OCI-LY3 (cell line): ENCODE measurements around the gene MRPL21.

Experiments used
- H2AFZ ChIP-seq: fragments of 200-600, 300-600 bp; shearing (Covaris generic); 2 replicates; pipeline ENCODE4 v1.6.0; 2014; ENCODE audit warnings: antibody characterized with exemption, low read depth, low read length
- H3K27ac ChIP-seq: fragments of 200-600, 300-600 bp; sonication (generic); 2 replicates; pipeline ENCODE4 v1.5.1; 2014; ENCODE audit warnings: mild to moderate bottlenecking, low read length, moderate library complexity, mixed read lengths
- H3K27me3 ChIP-seq: fragments of 200-600, 300-600 bp; sonication (generic); 2 replicates; pipeline ENCODE4 v1.6.1; 2014; ENCODE audit warnings: low read depth, low read length, mixed read lengths
- H3K36me3 ChIP-seq: fragments of 200-600, 300-600 bp; sonication (generic); replicated peaks from 2 replicates; pipeline ENCODE3; 2014; ENCODE audit warnings: low read depth, low read length, mixed read lengths
- H3K4me1 ChIP-seq: fragments of 300-600, 200-600 bp; sonication (generic); 2 replicates; pipeline ENCODE4 v1.6.1; 2014; ENCODE audit warnings: low read length, mixed read lengths
- H3K4me2 ChIP-seq: fragments of 200-600, 300-600 bp; sonication (generic); 2 replicates; pipeline ENCODE4 v1.6.1; 2014; ENCODE audit warnings: low read length, mixed read lengths
- H3K4me3 ChIP-seq: fragments of 300-600, 200-600 bp; sonication (generic); 2 replicates; pipeline ENCODE4 v1.5.1; 2014; ENCODE audit warnings: antibody characterized with exemption, mild to moderate bottlenecking, low read length, moderate library complexity
- H3K79me2 ChIP-seq: fragments of 300-600, 200-600 bp; shearing (Covaris generic); 2 replicates; pipeline ENCODE4 v1.6.1; 2014; ENCODE audit warnings: mild to moderate bottlenecking, low read length, mixed read lengths
- H3K9ac ChIP-seq: fragments of 300-600, 200-600 bp; shearing (Covaris generic); 2 replicates; pipeline ENCODE4 v1.6.0; 2014; ENCODE audit warnings: mild to moderate bottlenecking, low read length, moderate library complexity
- H3K9me3 ChIP-seq: fragments of 200-600, 300-600 bp; shearing (Covaris generic); 2 replicates; pipeline ENCODE4 v1.6.1; 2014; ENCODE audit warnings: low read length, mixed read lengths; ENCODE audit not compliant: insufficient read depth
- H4K20me1 ChIP-seq: fragments of 200-600, 300-600 bp; sonication (generic); 2 replicates; pipeline ENCODE4 v1.6.1; 2016; ENCODE audit warnings: low read length, mixed read lengths; ENCODE audit not compliant: insufficient read depth
- CTCF ChIP-seq: fragments of 200-600, 300-600 bp; sonication (generic); IDR thresholded peaks from 2 replicates; pipeline ENCODE4 v1.5.1; 2014; ENCODE audit warnings: antibody characterized with exemption, low read length, low read depth
- EZH2phosphoT487 ChIP-seq: fragments of 200-600 bp; shearing (Covaris generic); IDR thresholded peaks from 2 replicates; pipeline ENCODE4 v1.6.1; 2018; ENCODE audit warnings: antibody characterized with exemption, mixed run types, low read depth

MRPL21 gene

GRCh38 chr11:68882391-68882790 is 21.2 kb downstream of the MRPL21 start:
- Histone ChIP-seq H3K27me3 (no peaks in the 10 kb centered on the region), H3K27ac (no peak overlapping the region), H2AFZ (no peak overlapping the region), H3K36me3 (no peaks in the 10 kb centered on the region), H3K9me3 (no peaks in the 10 kb centered on the region), H3K4me2 (no peak overlapping the region), H4K20me1 (no peaks in the 10 kb centered on the region), H3K79me2 (no peaks in the 10 kb centered on the region), H3K9ac (no peak overlapping the region), H3K4me3 (no peak overlapping the region), H3K4me1 (no peaks in the 10 kb centered on the region)
- TF ChIP-seq CTCF (no peak), EZH2phosphoT487 (no peak)

GRCh38 chr11:68881320-68881719 is 22.3 kb downstream of the MRPL21 start:
- H3K79me2 ChIP-seq = no peaks in the 10 kb centered on the region
- H3K4me1 ChIP-seq = no peaks in the 10 kb centered on the region
- H3K9me3 ChIP-seq = no peaks in the 10 kb centered on the region
- H3K27me3 ChIP-seq = no peaks in the 10 kb centered on the region
- no peak overlapping the region for H3K9ac ChIP-seq
- H3K27ac ChIP-seq = no peak overlapping the region
- no peak overlapping the region for H3K4me3 ChIP-seq
- no peak overlapping the region for H3K4me2 ChIP-seq
- H2AFZ ChIP-seq = no peak overlapping the region
- no peaks in the 10 kb centered on the region for H4K20me1 ChIP-seq
- H3K36me3 ChIP-seq = no peaks in the 10 kb centered on the region
- TF ChIP-seq EZH2phosphoT487 = no peak
- no peak for TF ChIP-seq CTCF

- no peaks in the 10 kb centered on the region for H3K27me3 ChIP-seq
These were observed 22.8 kb downstream of the MRPL21 start for GRCh38 chr11:68880851-68881250.

GRCh38 chr11:68878022-68878421 is 25.6 kb downstream of the MRPL21 start:
- H3K4me2 ChIP-seq = no peak overlapping the region
- no peak overlapping the region for H3K4me3 ChIP-seq
- H3K4me1 ChIP-seq = no peaks in the 10 kb centered on the region
- no peaks in the 10 kb centered on the region for H3K9me3 ChIP-seq
- no peaks in the 10 kb centered on the region for H3K36me3 ChIP-seq
- no peak overlapping the region for H2AFZ ChIP-seq
- no peak for TF ChIP-seq CTCF
- no peak for TF ChIP-seq EZH2phosphoT487
- no peak overlapping the region for H3K27ac ChIP-seq
- H3K79me2 ChIP-seq = no peaks in the 10 kb centered on the region
- peaks cover 6% of the 10 kb centered on the region for H3K27me3 ChIP-seq
- H4K20me1 ChIP-seq = no peaks in the 10 kb centered on the region
- no peak overlapping the region for H3K9ac ChIP-seq

More at GRCh38 chr11:68880851-68881250, 22.8 kb downstream of the MRPL21 start:
- Histone ChIP-seq H3K27ac (no peak overlapping the region), H3K9me3 (no peaks in the 10 kb centered on the region), H3K36me3 (no peaks in the 10 kb centered on the region), H3K4me3 (no peak overlapping the region), H3K9ac (no peak overlapping the region), H3K4me1 (no peaks in the 10 kb centered on the region), H3K79me2 (no peaks in the 10 kb centered on the region), H4K20me1 (no peaks in the 10 kb centered on the region), H3K4me2 (no peak overlapping the region), H2AFZ (no peak overlapping the region)
- no peak for TF ChIP-seq CTCF
- TF ChIP-seq EZH2phosphoT487 = no peak
